ENCODE data around the gene FOXL2. TPM values are rescaled to one million over a fixed set of nuclear protein-coding genes. Genes with fewer than 3 reads are reported as not detected.

Gene FOXL2
- total RNA-seq, 1 experiment from 2014 or later = not detected

DNA sequence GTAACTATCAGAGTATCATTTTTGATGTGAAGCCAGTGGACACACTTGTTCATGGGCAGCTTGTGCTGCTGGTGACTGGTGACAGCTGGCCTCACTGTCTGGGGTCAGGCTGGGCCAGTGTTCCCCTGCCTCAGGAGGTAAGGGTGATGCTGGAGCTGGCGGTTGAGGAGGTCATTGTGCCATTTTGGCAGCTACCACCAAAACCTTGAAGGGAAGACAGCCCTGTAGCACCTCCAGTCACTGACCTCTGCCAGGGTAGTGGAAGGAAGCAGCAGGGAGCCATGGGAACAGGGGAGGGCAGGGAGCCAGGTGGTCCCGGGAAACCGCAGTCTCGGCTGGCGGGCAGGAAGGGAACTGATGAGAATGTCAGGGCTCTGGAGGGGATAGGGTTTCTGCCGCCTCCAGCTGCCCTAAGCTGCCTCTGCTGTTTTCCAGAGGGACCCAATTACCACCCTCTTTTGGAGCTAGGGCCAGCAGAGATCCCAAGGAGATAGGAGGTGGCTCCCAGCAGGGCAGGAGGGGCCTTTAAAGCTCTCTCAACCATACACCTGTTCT lies 24.9 kb upstream of the FOXL2 start:
- CTCF ChIA-PET = no interaction called here
- DNase-seq (ENCODE audit: low spot score) = no peak
- Histone ChIP-seq H3K27me3 (replicated peaks; ENCODE audit: insufficient read depth, low read depth, low read length, poor library complexity) (no peaks in the 10 kb centered on the region), H3K9me3 (ENCODE audit: low read depth, low read length, poor library complexity, severe bottlenecking) (no peaks in the 10 kb centered on the region), H3K36me3 (ENCODE audit: insufficient read depth, low read length, poor library complexity, severe bottlenecking) (no peaks in the 10 kb centered on the region), H3K4me1 (ENCODE audit: insufficient read depth, low read length, poor library complexity, severe bottlenecking) (no peaks in the 10 kb centered on the region), H3K27ac (ENCODE audit: low read depth, low read length, poor library complexity, severe bottlenecking) (no peak overlapping the region), H3K4me3 (ENCODE audit: low read depth, low read length, poor library complexity, severe bottlenecking) (no peak overlapping the region)
- intact Hi-C loops (cut with micrococcal nuclease; ENCODE audit: unreplicated experiment) = no loop called here
- TF ChIP-seq EZH2 (IDR thresholded peaks at IDR 0.05; ENCODE audit: borderline replicate concordance, low read depth, low read length, poor library complexity, severe bottlenecking) = no peak
- TF ChIP-seq, protein P1, sequence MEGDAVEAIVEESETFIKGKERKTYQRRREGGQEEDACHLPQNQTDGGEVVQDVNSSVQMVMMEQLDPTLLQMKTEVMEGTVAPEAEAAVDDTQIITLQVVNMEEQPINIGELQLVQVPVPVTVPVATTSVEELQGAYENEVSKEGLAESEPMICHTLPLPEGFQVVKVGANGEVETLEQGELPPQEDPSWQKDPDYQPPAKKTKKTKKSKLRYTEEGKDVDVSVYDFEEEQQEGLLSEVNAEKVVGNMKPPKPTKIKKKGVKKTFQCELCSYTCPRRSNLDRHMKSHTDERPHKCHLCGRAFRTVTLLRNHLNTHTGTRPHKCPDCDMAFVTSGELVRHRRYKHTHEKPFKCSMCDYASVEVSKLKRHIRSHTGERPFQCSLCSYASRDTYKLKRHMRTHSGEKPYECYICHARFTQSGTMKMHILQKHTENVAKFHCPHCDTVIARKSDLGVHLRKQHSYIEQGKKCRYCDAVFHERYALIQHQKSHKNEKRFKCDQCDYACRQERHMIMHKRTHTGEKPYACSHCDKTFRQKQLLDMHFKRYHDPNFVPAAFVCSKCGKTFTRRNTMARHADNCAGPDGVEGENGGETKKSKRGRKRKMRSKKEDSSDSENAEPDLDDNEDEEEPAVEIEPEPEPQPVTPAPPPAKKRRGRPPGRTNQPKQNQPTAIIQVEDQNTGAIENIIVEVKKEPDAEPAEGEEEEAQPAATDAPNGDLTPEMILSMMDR (conservative IDR thresholded peaks at IDR 0.05; ENCODE audit: low read depth, low read length) = no peak
- POLR2A ChIA-PET (ENCODE audit: low non-redundant PET) = no interaction called here
- BruUV-seq (replicated peaks) = no TSS peak

DNA sequence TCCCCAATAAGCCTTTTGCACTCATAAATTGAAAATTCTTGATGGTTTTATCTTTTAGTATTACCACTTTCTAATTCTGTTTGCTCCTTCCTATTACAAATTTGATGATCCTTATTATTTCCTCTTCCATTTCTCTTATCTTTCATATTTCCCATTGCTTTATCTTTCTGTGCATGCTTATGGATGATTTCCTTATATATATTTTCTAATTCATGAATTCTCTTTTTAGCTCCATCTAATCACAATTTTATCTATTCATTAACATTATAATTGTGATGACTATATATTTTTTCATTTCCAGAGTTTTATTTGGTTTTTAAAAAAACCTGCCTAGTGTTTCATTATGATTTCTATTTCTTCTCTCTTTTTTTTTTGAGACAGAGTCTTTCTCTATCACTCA lies 18.0 kb upstream of the FOXL2 start:
- no peak overlapping the region for H3K27ac ChIP-seq (ENCODE audit: low read depth, low read length, poor library complexity, severe bottlenecking)
- DNase-seq (ENCODE audit: low spot score) = no peak
- no peaks in the 10 kb centered on the region for H3K36me3 ChIP-seq (ENCODE audit: insufficient read depth, low read length, poor library complexity, severe bottlenecking)
- peaks cover 6% of the 10 kb centered on the region for H3K9me3 ChIP-seq (ENCODE audit: low read depth, low read length, poor library complexity, severe bottlenecking)
- TF ChIP-seq EZH2 (IDR thresholded peaks at IDR 0.05; ENCODE audit: borderline replicate concordance, low read depth, low read length, poor library complexity, severe bottlenecking) = no peak
- TF ChIP-seq, protein P1 (conservative IDR thresholded peaks at IDR 0.05; ENCODE audit: low read depth, low read length) = no peak
- ChIA-PET CTCF (no interaction called here), POLR2A (ENCODE audit: low non-redundant PET) (no interaction called here)
- intact Hi-C loops (cut with micrococcal nuclease; ENCODE audit: unreplicated experiment) = no loop called here
- H3K4me3 ChIP-seq (ENCODE audit: low read depth, low read length, poor library complexity, severe bottlenecking) = no peak overlapping the region
- peaks cover 20% of the 10 kb centered on the region for H3K27me3 ChIP-seq (replicated peaks; ENCODE audit: insufficient read depth, low read depth, low read length, poor library complexity)
- H3K4me1 ChIP-seq (ENCODE audit: insufficient read depth, low read length, poor library complexity, severe bottlenecking) = no peaks in the 10 kb centered on the region
- no TSS peak for BruUV-seq (replicated peaks)

DNA sequence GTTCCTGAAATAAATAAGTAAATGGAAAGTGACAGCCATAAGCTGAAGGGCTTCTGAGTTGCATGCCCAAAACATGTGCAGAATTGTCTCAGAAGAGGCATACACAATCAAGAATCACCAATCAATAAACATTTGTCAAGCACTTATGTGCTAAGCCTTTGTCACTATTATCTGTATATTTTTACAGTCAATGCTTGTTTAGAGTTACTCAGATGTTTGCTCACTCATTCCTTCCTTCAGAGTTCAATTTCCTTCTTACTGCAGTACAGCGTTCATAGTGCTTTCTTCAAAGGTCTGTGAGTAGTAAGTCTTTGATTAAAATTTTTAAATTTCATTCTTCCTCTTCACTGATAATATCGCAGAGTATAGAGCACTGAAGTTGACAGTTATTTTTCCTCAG lies 17.3 kb upstream of the FOXL2 start:
- ChIA-PET POLR2A (ENCODE audit: low non-redundant PET) (no interaction called here), CTCF (no interaction called here)
- no peak for DNase-seq (ENCODE audit: low spot score)
- peaks cover 6% of the 10 kb centered on the region for H3K9me3 ChIP-seq (ENCODE audit: low read depth, low read length, poor library complexity, severe bottlenecking)
- no peaks in the 10 kb centered on the region for H3K36me3 ChIP-seq (ENCODE audit: insufficient read depth, low read length, poor library complexity, severe bottlenecking)
- no peaks in the 10 kb centered on the region for H3K4me1 ChIP-seq (ENCODE audit: insufficient read depth, low read length, poor library complexity, severe bottlenecking)
- no TSS peak for BruUV-seq (replicated peaks)
- TF ChIP-seq EZH2 (IDR thresholded peaks at IDR 0.05; ENCODE audit: borderline replicate concordance, low read depth, low read length, poor library complexity, severe bottlenecking) = no peak
- TF ChIP-seq, protein P1 (conservative IDR thresholded peaks at IDR 0.05; ENCODE audit: low read depth, low read length) = no peak
- H3K27ac ChIP-seq (ENCODE audit: low read depth, low read length, poor library complexity, severe bottlenecking) = no peak overlapping the region
- H3K4me3 ChIP-seq (ENCODE audit: low read depth, low read length, poor library complexity, severe bottlenecking) = no peak overlapping the region
- intact Hi-C loops (cut with micrococcal nuclease; ENCODE audit: unreplicated experiment) = no loop called here
- H3K27me3 ChIP-seq (replicated peaks; ENCODE audit: insufficient read depth, low read depth, low read length, poor library complexity) = peaks cover 27% of the 10 kb centered on the region

All from A673 (cell line).